Endothelial cell of umbilical vein (primary cell): ENCODE measurements around the gene SPTB. TPM values are rescaled to one million over a fixed set of nuclear protein-coding genes. Genes with fewer than 3 reads are reported as not detected.

ENCODE experiments used
- BruUV-seq: library from RNA; stranded (reverse); fragments of 400-500 nt; replicated peaks from 2 replicates; lab custom pipeline; 2021; lab: Mats Ljungman, UMichigan
- CTCF ChIA-PET: fragments of 300-600, 350-600 bp; sonication (Branson Sonifier 250); formaldehyde crosslinking; loops from one replicate; lab custom pipeline; 2021; ENCODE audit warnings: antibody characterized with exemption, inconsistent platforms; lab: Charles Lee
- POLR2A ChIA-PET: fragments of 300-600, 350-600 bp; sonication (Branson Sonifier 250); formaldehyde crosslinking; loops from one replicate; lab custom pipeline; 2021; ENCODE audit warnings: antibody characterized with exemption, inconsistent platforms; lab: Charles Lee
- DNase-seq: peaks from one replicate; pipeline ENCODE4 v3.0.0-alpha.2; 2011; ENCODE audit warnings: low read depth, low spot score
- FAIRE-seq: peaks from 2 replicates; lab custom pipeline; 2011; peaks lifted over from hg19 to GRCh38; lab: Jason Lieb, UNC
- H2AFZ ChIP-seq: 2 replicates; pipeline ENCODE4 v1.6.0; 2012; ENCODE audit warnings: low read depth, low read length, control low read depth, inconsistent platforms
- H3K27ac ChIP-seq: 2 replicates; pipeline ENCODE4 v1.5.1; 2011; ENCODE audit warnings: low read depth, mild to moderate bottlenecking, control low read depth, low read length, moderate library complexity; ENCODE audit not compliant: insufficient read depth
- H3K27me3 ChIP-seq, 2 experiments: 2 replicates each; pipeline versions ENCODE4 v1.6.0 to v1.6.1; 2011; ENCODE audit warnings: low read length in 2 of 2, mixed read lengths in 1 of 2; ENCODE audit not compliant: control insufficient read depth in 2 of 2, insufficient read depth in 2 of 2
- H3K36me3 ChIP-seq, 2 experiments: 2 replicates in 1 of 2; 3 replicates in 1 of 2; pipeline ENCODE4 v1.5.1; 2011; ENCODE audit warnings: low read length in 2 of 2, mild to moderate bottlenecking in 1 of 2, moderate library complexity in 1 of 2; ENCODE audit not compliant: control insufficient read depth in 2 of 2, insufficient read depth in 2 of 2; ENCODE audit errors: extremely low read depth in 1 of 2
- H3K4me1 ChIP-seq: 3 replicates; pipeline ENCODE4 v1.5.1; 2011; ENCODE audit warnings: mild to moderate bottlenecking, low read length; ENCODE audit not compliant: control insufficient read depth, insufficient read depth; ENCODE audit errors: extremely low read depth
- H3K4me2 ChIP-seq: 2 replicates; pipeline ENCODE4 v1.6.1; 2011; ENCODE audit warnings: low read length, control low read depth, mixed read lengths; ENCODE audit not compliant: insufficient read depth
- H3K4me3 ChIP-seq, 3 experiments: fragments of 200-600 bp in 1 of 3; sonication (generic), shearing (Covaris generic) in 1 of 3; replicated peaks in 1 of 3; 2 replicates each; pipeline ENCODE4 v1.5.1; 2011 to 2016; ENCODE audit warnings: control low read depth in 3 of 3, low read length in 3 of 3, mild to moderate bottlenecking in 2 of 3, inconsistent platforms in 1 of 3, low read depth in 1 of 3, moderate library complexity in 1 of 3; ENCODE audit not compliant: insufficient read depth in 1 of 3
- H3K79me2 ChIP-seq: 2 replicates; pipeline ENCODE4 v1.6.0; 2012; ENCODE audit warnings: low read length, inconsistent platforms; ENCODE audit not compliant: control insufficient read depth, insufficient read depth
- H3K9ac ChIP-seq: replicated peaks from 2 replicates; pipeline ENCODE3; 2011; ENCODE audit warnings: low read length, control low read depth; ENCODE audit not compliant: insufficient read depth; ENCODE audit errors: extremely low read depth
- H3K9me1 ChIP-seq: replicated peaks from 3 replicates; pipeline ENCODE4 v1.6.0; 2011; ENCODE audit warnings: mild to moderate bottlenecking, low read length; ENCODE audit not compliant: control insufficient read depth, insufficient read depth; ENCODE audit errors: extremely low read depth
- H3K9me3 ChIP-seq: replicated peaks from 2 replicates; pipeline ENCODE4 v1.5.1; 2012; ENCODE audit warnings: low read length, inconsistent platforms; ENCODE audit not compliant: control insufficient read depth, insufficient read depth
- H4K20me1 ChIP-seq: replicated peaks from 2 replicates; pipeline ENCODE3; 2011; ENCODE audit warnings: mild to moderate bottlenecking, low read length; ENCODE audit not compliant: control insufficient read depth, insufficient read depth; ENCODE audit errors: extremely low read depth
- EZH2 ChIP-seq: IDR thresholded peaks from 2 replicates; pipeline ENCODE4 v1.6.1; 2012; ENCODE audit warnings: borderline replicate concordance, low read depth, mild to moderate bottlenecking, moderate library complexity, low read length, inconsistent platforms; ENCODE audit not compliant: severe bottlenecking
- FOS ChIP-seq: IDR thresholded peaks from 2 replicates; pipeline ENCODE4 v1.6.1; 2011; ENCODE audit warnings: mild to moderate bottlenecking, low read length, moderate library complexity, borderline replicate concordance; ENCODE audit not compliant: insufficient read depth
- GATA2 ChIP-seq: IDR thresholded peaks from 2 replicates; pipeline ENCODE4 v1.7.0; 2011; ENCODE audit warnings: low read depth, mild to moderate bottlenecking, moderate library complexity, mixed read lengths, low read length; ENCODE audit not compliant: insufficient read length, insufficient read depth
- JUN ChIP-seq: IDR thresholded peaks from 2 replicates; pipeline ENCODE4 v1.6.1; 2011; ENCODE audit warnings: borderline replicate concordance, low read depth; ENCODE audit not compliant: insufficient read length, insufficient read depth
- MYC ChIP-seq: IDR thresholded peaks from one replicate; pipeline ENCODE4 v1.6.1; 2011; ENCODE audit warnings: mild to moderate bottlenecking, low read depth, low read length
- POLR2A ChIP-seq: IDR thresholded peaks from 2 replicates; pipeline ENCODE4 v1.6.1; 2012; ENCODE audit warnings: low read depth, mild to moderate bottlenecking, control low read depth, low read length
- POLR2AphosphoS5 ChIP-seq: IDR thresholded peaks from 2 replicates; pipeline ENCODE4 v1.6.1; 2012; ENCODE audit warnings: low read depth, mild to moderate bottlenecking, control low read depth, low read length, moderate library complexity; ENCODE audit not compliant: insufficient read depth
- dilution Hi-C: fragments of 300-500 bp; cut with MboI; formaldehyde crosslinking; loops from one replicate; pipeline ENCODE4 v1.15.0; 2019; ENCODE audit warnings: low sequenced_read_pairs; ENCODE audit not compliant: extremely low pct_ligation_motif_present
- intact Hi-C: fragments of 100-400 bp; cut with micrococcal nuclease; formaldehyde crosslinking; loops from one replicate; pipeline ENCODE4 v1.10.0; 2022
- polyA plus RNA-seq, 4 experiments: library from polyadenylated mRNA; depleted of rRNA in 3 of 4; stranded (reverse) in 3 of 4; unstranded in 1 of 4; fragments of >200 nt; gene quantifications; 2 replicates each; pipeline versions ENCODE4 v1.2.1 to v1.2.3, GENCODE V29; 2011 to 2012; ENCODE audit warnings: missing spikeins in 1 of 4
- total RNA-seq: library from RNA; stranded (reverse); gene quantifications from 2 replicates; pipeline ENCODE4 v1.2.3, GENCODE V29; 2021
- TF ChIP-seq, protein P1 (sequence below): IDR thresholded peaks from 2 replicates; pipeline ENCODE4 v1.6.1; 2011; ENCODE audit not compliant: insufficient read depth, insufficient read length
- TF ChIP-seq, protein P2 (sequence below), 2 donors: IDR thresholded peaks; 1 replicate in 1 of 2; 2 replicates in 1 of 2; pipeline ENCODE4 v1.5.1; 2011; ENCODE audit warnings: low read length in 2 of 2, mild to moderate bottlenecking in 2 of 2, moderate library complexity in 2 of 2, control low read depth in 1 of 2, inconsistent platforms in 1 of 2, low read depth in 1 of 2; ENCODE audit not compliant: insufficient read depth in 1 of 2; ENCODE audit errors: extremely low read depth in 1 of 2

Gene SPTB
- total and polyA plus RNA-seq, 2 donors (not counting 3 experiments of a cell fraction or from before 2014, with no cell fraction given), result 0.03 to 0.07 TPM

DNA sequence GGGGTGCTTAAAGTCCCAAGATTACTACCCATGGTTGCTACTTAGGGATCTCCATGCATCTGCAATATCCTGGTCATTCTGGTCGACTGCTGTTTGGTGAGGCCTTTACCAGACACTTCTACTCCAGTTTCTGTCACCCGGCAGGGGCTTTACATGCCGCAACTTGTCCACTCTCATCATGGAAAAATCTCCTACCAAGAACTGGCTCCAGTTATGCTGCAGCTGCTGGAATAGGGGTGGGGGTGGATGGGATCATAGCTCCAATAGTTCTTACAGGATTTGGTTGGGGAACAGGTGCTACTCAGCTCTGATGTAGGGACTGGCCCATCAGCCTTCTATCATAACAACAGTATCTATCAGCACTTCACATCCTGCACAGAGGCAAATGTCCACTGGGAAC lies 51.6 kb downstream of the SPTB start:
- intact Hi-C loops, result no loop called here
- H3K9me3 ChIP-seq, result no peaks in the 10 kb centered on the region
- no peaks in the 10 kb centered on the region for H4K20me1 ChIP-seq
- ChIA-PET CTCF (interaction anchor here (1.3 to 2.9 kb wide), 2 partner anchors 28 to 64 kb away, joined by 4 to 8 read pairs; no protein-coding TSS in a partner anchor), POLR2A (no interaction called here)
- H3K79me2 ChIP-seq, result no peaks in the 10 kb centered on the region
- H3K4me3 ChIP-seq, result no peak overlapping the region
- no TSS peak for BruUV-seq
- H3K36me3 ChIP-seq, result no peaks in the 10 kb centered on the region
- H2AFZ ChIP-seq, result no peak overlapping the region
- dilution Hi-C loops, result no loop called here
- H3K4me2 ChIP-seq, result no peak overlapping the region
- DNase-seq (no peak), FAIRE-seq (no peak)
- no peaks in the 10 kb centered on the region for H3K9me1 ChIP-seq
- no peaks in the 10 kb centered on the region for H3K4me1 ChIP-seq
- TF ChIP-seq POLR2AphosphoS5 (no peak), MYC (no peak), JUN (no peak), GATA2 (no peak), EZH2 (no peak), POLR2A (no peak), FOS (no peak)
- TF ChIP-seq, protein P1, sequence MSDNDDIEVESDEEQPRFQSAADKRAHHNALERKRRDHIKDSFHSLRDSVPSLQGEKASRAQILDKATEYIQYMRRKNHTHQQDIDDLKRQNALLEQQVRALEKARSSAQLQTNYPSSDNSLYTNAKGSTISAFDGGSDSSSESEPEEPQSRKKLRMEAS, result no peak
- TF ChIP-seq, protein P2, sequence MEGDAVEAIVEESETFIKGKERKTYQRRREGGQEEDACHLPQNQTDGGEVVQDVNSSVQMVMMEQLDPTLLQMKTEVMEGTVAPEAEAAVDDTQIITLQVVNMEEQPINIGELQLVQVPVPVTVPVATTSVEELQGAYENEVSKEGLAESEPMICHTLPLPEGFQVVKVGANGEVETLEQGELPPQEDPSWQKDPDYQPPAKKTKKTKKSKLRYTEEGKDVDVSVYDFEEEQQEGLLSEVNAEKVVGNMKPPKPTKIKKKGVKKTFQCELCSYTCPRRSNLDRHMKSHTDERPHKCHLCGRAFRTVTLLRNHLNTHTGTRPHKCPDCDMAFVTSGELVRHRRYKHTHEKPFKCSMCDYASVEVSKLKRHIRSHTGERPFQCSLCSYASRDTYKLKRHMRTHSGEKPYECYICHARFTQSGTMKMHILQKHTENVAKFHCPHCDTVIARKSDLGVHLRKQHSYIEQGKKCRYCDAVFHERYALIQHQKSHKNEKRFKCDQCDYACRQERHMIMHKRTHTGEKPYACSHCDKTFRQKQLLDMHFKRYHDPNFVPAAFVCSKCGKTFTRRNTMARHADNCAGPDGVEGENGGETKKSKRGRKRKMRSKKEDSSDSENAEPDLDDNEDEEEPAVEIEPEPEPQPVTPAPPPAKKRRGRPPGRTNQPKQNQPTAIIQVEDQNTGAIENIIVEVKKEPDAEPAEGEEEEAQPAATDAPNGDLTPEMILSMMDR (IDR thresholded peaks at IDR 0.05; ENCODE audit: extremely low read depth in 1 of 2, insufficient read depth in 1 of 2, low read depth in 1 of 2, low read length in 2 of 2), result no peak
- no peak overlapping the region for H3K9ac ChIP-seq
- H3K27me3 ChIP-seq, result peaks cover 2 to 20% of the 10 kb centered on the region in 2 experiments
- H3K27ac ChIP-seq, result no peak overlapping the region
